ENCODE data around the gene FASN.
A peak's percentile ranks its signal among the peaks of the same experiment; 100 is the strongest.

Gene FASN

GRCh38 chr17:82054351-82055022 lies 43.5 kb downstream of the FASN start:
- no peak for TF ChIP-seq CTCF (IDR thresholded peaks at IDR 0.05)
- no peaks in the 10 kb centered on the region for H3K9me3 ChIP-seq (ENCODE audit: control insufficient read depth, low read length)
- no peaks in the 10 kb centered on the region for H3K4me1 ChIP-seq
- no peak overlapping the region for H3K4me2 ChIP-seq (ENCODE audit: low read length)
- no peak overlapping the region for H3K9ac ChIP-seq
- H3K27ac ChIP-seq: no peak overlapping the region
- H2AFZ ChIP-seq: no peak overlapping the region
- no peaks in the 10 kb centered on the region for H3K79me2 ChIP-seq
- H3K4me3 ChIP-seq (ENCODE audit: low read depth, low read length): no peak overlapping the region
- H3K27me3 ChIP-seq (ENCODE audit: control insufficient read depth, insufficient read depth, low read length): no peaks in the 10 kb centered on the region
- H3K36me3 ChIP-seq (ENCODE audit: control insufficient read depth, insufficient read depth, low read length): no peaks in the 10 kb centered on the region

- Histone ChIP-seq H3K27ac (no peak overlapping the region), H3K27me3 (ENCODE audit: control insufficient read depth, insufficient read depth, low read length) (no peaks in the 10 kb centered on the region), H3K9ac (no peak overlapping the region), H3K4me1 (no peaks in the 10 kb centered on the region), H3K4me3 (ENCODE audit: low read depth, low read length) (no peak overlapping the region), H3K36me3 (ENCODE audit: control insufficient read depth, insufficient read depth, low read length) (no peaks in the 10 kb centered on the region), H2AFZ (no peak overlapping the region), H3K9me3 (ENCODE audit: control insufficient read depth, low read length) (no peaks in the 10 kb centered on the region), H3K4me2 (ENCODE audit: low read length) (no peak overlapping the region), H3K79me2 (no peaks in the 10 kb centered on the region)
- no peak for TF ChIP-seq CTCF (IDR thresholded peaks at IDR 0.05)
Observed at GRCh38 chr17:82053556-82054263, 44.3 kb downstream of the FASN start.

- no peak overlapping the region for H2AFZ ChIP-seq
- no peaks in the 10 kb centered on the region for H3K4me1 ChIP-seq
- peak overlapping the region; percentile 95 for H3K4me2 ChIP-seq (ENCODE audit: low read length)
- H3K79me2 ChIP-seq: no peaks in the 10 kb centered on the region
- H3K9ac ChIP-seq: no peak overlapping the region
- no peaks in the 10 kb centered on the region for H3K9me3 ChIP-seq (ENCODE audit: control insufficient read depth, low read length)
- H3K36me3 ChIP-seq (ENCODE audit: control insufficient read depth, insufficient read depth, low read length): no peaks in the 10 kb centered on the region
- H3K27ac ChIP-seq: no peak overlapping the region
- H3K4me3 ChIP-seq (ENCODE audit: low read depth, low read length): peak overlapping the region; percentile 9
- H3K27me3 ChIP-seq (ENCODE audit: control insufficient read depth, insufficient read depth, low read length): no peaks in the 10 kb centered on the region
- no peak for TF ChIP-seq CTCF (IDR thresholded peaks at IDR 0.05)
Observed at GRCh38 chr17:82053130-82053529, 44.9 kb downstream of the FASN start.

- Histone ChIP-seq H3K4me2 (ENCODE audit: low read length) (peak overlapping the region; percentile 95), H3K79me2 (no peaks in the 10 kb centered on the region), H3K27ac (no peak overlapping the region), H3K9ac (no peak overlapping the region), H3K9me3 (ENCODE audit: control insufficient read depth, low read length) (no peaks in the 10 kb centered on the region), H2AFZ (no peak overlapping the region), H3K4me3 (ENCODE audit: low read depth, low read length) (peak overlapping the region; percentile 67), H3K4me1 (no peaks in the 10 kb centered on the region), H3K27me3 (ENCODE audit: control insufficient read depth, insufficient read depth, low read length) (no peaks in the 10 kb centered on the region), H3K36me3 (ENCODE audit: control insufficient read depth, insufficient read depth, low read length) (no peaks in the 10 kb centered on the region)
- no peak for TF ChIP-seq CTCF (IDR thresholded peaks at IDR 0.05)
Observed at GRCh38 chr17:82052638-82053059, 45.4 kb downstream of the FASN start.
